Measurements from ENCODE around the gene HNRNPF. TPM values are rescaled to one million over a fixed set of nuclear protein-coding genes. Genes with fewer than 3 reads are reported as not detected.
"Not testable (repeated sequence)": the region's sequence is repeated elsewhere in the genome, so short reads cannot be mapped to it uniquely, and the experiment has no call there.

The HNRNPF gene
- total and polyA plus RNA-seq, 2 of the 4 experiments (the other 2 are of a cell fraction), result 169 to 207 TPM

DNA sequence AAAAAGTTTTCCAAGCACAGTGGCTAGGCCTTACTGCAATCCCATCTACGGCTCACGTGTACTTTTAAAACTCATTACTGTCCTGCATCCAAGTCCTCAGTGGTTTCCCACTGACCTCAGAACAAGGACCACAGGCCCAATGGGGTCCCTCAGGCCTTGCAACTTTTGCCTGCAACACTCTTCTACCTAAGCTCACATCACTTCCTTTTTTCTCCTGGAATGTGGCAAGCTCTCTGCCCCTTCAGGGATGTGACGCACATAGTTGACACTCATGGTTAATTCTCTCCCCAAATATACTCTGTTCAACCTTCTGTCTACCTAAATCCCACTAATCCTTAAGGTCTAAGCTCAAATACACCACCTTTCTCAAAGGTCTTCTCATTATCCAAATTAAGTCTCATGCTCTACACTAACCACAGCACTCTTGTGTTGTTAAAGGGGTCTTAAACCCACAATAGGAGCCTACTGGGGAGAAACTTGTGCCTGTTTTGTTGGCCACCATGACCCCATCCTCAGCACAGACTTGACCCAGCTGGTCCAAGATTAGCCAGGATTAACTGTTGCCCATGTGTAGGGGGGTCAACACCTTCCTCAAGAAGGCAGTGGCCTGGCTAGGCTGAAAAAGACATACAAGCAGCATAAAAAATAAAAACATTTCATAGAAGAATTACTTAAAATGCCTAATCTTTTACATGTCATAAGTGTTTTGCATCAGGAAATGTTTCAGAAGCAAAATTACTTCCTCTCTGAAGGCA lies 15.2 kb downstream of the HNRNPF start:
- dilution Hi-C loops (cut with HindIII; ENCODE audit: low sequenced_read_pairs, unreplicated experiment) (no loop called here), intact Hi-C loops (cut with micrococcal nuclease) (no loop called here), in situ Hi-C loops (cut with MboI; ENCODE audit: low sequenced_read_pairs) (no loop called here)
- H2AK9ac ChIP-seq (replicated peaks; ENCODE audit: low read depth, low read length, poor library complexity), result no peak overlapping the region
- H3K4me3 ChIP-seq (ENCODE audit: insufficient read depth, low read depth, low read length), result no peak overlapping the region
- H4K5ac ChIP-seq (ENCODE audit: low read depth, low read length), result no peak overlapping the region
- peaks cover 81% of the 10 kb centered on the region for H4K20me1 ChIP-seq (ENCODE audit: insufficient read depth, low read length)
- ChIA-PET CTCF (no interaction called here), POLR2A (ENCODE audit: unreplicated experiment) (no interaction called here)
- H3K4me1 ChIP-seq (ENCODE audit: control insufficient read depth, insufficient read depth, low read length), result peaks cover 7% of the 10 kb centered on the region
- H3K9me1 ChIP-seq (ENCODE audit: insufficient read depth, low read length), result peaks cover 7% of the 10 kb centered on the region
- H2BK15ac ChIP-seq (ENCODE audit: low read depth, low read length), result no peak overlapping the region
- no peak overlapping the region for H3K4ac ChIP-seq (ENCODE audit: low read depth, low read length)
- H3K23ac ChIP-seq (ENCODE audit: low read depth, low read length), result 0 out of 2 replicates have a peak overlapping the region, but pooled peaks have one; percentile 38
- H3K18ac ChIP-seq (ENCODE audit: low read depth, low read length), result no peak overlapping the region
- H2AK5ac ChIP-seq (ENCODE audit: low read depth, low read length), result no peak overlapping the region
- H3K4me2 ChIP-seq (ENCODE audit: low read depth, low read length), result no peak overlapping the region
- DNase-seq (no peak), ATAC-seq (ENCODE audit: low read depth) (no peak)
- no TSS peak for BruUV-seq (replicated peaks)
- no peak overlapping the region for H2BK5ac ChIP-seq (ENCODE audit: low read depth, low read length, poor library complexity, severe bottlenecking)
- H3K56ac ChIP-seq (ENCODE audit: extremely low read depth, insufficient read depth, low read length), result no peak overlapping the region
- H3K27me3 ChIP-seq (ENCODE audit: control insufficient read depth, insufficient read depth, low read length), result no peaks in the 10 kb centered on the region
- TF ChIP-seq ELK1 (IDR thresholded peaks at IDR 0.05; ENCODE audit: borderline replicate concordance, low read depth, low read length) (no peak), RAD21 (IDR thresholded peaks at IDR 0.05; ENCODE audit: low read length) (no peak), BHLHE40 (IDR thresholded peaks at IDR 0.05; ENCODE audit: low read depth, low read length) (no peak), CEBPB (IDR thresholded peaks at IDR 0.05; ENCODE audit: low read depth, low read length) (no peak), FOS (IDR thresholded peaks at IDR 0.05; ENCODE audit: low read depth, low read length) (no peak), MXI1 (IDR thresholded peaks at IDR 0.05; ENCODE audit: borderline replicate concordance, low read depth, low read length) (no peak), RFX5 (IDR thresholded peaks at IDR 0.05; ENCODE audit: low read depth, low read length) (no peak)
- H3K9me3 ChIP-seq (ENCODE audit: control insufficient read depth, insufficient read depth, low read length), result no peaks in the 10 kb centered on the region
- H4K8ac ChIP-seq (ENCODE audit: low read depth in 2 of 2, low read length in 2 of 2), result no peak overlapping the region
- H3K14ac ChIP-seq (replicated peaks; ENCODE audit: low read depth, low read length), result no peak overlapping the region
- H3K36me3 ChIP-seq (ENCODE audit: control insufficient read depth, insufficient read depth, low read length), result peaks cover 43% of the 10 kb centered on the region
- H4K91ac ChIP-seq (ENCODE audit: insufficient read depth, low read depth, low read length), result no peak overlapping the region
- no peak overlapping the region for H2BK120ac ChIP-seq (ENCODE audit: low read depth, low read length)
- no peak overlapping the region for H2AFZ ChIP-seq (replicated peaks; ENCODE audit: low read length, poor library complexity)
- H3K27ac ChIP-seq (ENCODE audit: insufficient read depth, low read length), result no peak overlapping the region
- WGBS, 2 experiments (ENCODE audit: extremely low coverage in 2 of 2, insufficient read length in 1 of 2), result 100% methylated on average over 1 of the region's 3 CpGs; no CpG with 5 or more reads in 1 of the 2 experiments
- no peak overlapping the region for H2BK20ac ChIP-seq (ENCODE audit: low read depth, low read length)
- H3K79me1 ChIP-seq (ENCODE audit: low read depth in 1 of 2, low read length in 2 of 2), result peaks cover 22 to 64% of the 10 kb centered on the region in 2 experiments
- H3K9ac ChIP-seq (ENCODE audit: low read depth, low read length), result no peak overlapping the region

- H2AK5ac ChIP-seq (ENCODE audit: low read depth, low read length); in situ Hi-C loops (cut with MboI; ENCODE audit: low sequenced_read_pairs); CTCF ChIA-PET; H4K91ac ChIP-seq (ENCODE audit: insufficient read depth, low read depth, low read length); intact Hi-C loops (cut with micrococcal nuclease); H3K4me2 ChIP-seq (ENCODE audit: low read depth, low read length); H3K9ac ChIP-seq (ENCODE audit: low read depth, low read length); H3K27ac ChIP-seq (ENCODE audit: insufficient read depth, low read length); H4K8ac ChIP-seq (ENCODE audit: low read depth in 2 of 2, low read length in 2 of 2); H3K14ac ChIP-seq (replicated peaks; ENCODE audit: low read depth, low read length); H3K27me3 ChIP-seq (ENCODE audit: control insufficient read depth, insufficient read depth, low read length); POLR2A ChIA-PET (ENCODE audit: unreplicated experiment); H3K4me1 ChIP-seq (ENCODE audit: control insufficient read depth, insufficient read depth, low read length); H4K5ac ChIP-seq (ENCODE audit: low read depth, low read length); H2BK20ac ChIP-seq (ENCODE audit: low read depth, low read length); H2BK5ac ChIP-seq (ENCODE audit: low read depth, low read length, poor library complexity, severe bottlenecking); H3K4ac ChIP-seq (ENCODE audit: low read depth, low read length); dilution Hi-C loops (cut with HindIII; ENCODE audit: low sequenced_read_pairs, unreplicated experiment); H2BK15ac ChIP-seq (ENCODE audit: low read depth, low read length); DNase-seq; H2AK9ac ChIP-seq (replicated peaks; ENCODE audit: low read depth, low read length, poor library complexity); H3K18ac ChIP-seq (ENCODE audit: low read depth, low read length); H3K56ac ChIP-seq (ENCODE audit: extremely low read depth, insufficient read depth, low read length); H2AFZ ChIP-seq (replicated peaks; ENCODE audit: low read length, poor library complexity); H3K9me1 ChIP-seq (ENCODE audit: insufficient read depth, low read length); H2BK120ac ChIP-seq (ENCODE audit: low read depth, low read length); H3K9me3 ChIP-seq (ENCODE audit: control insufficient read depth, insufficient read depth, low read length); H3K4me3 ChIP-seq (ENCODE audit: insufficient read depth, low read depth, low read length); ATAC-seq (ENCODE audit: low read depth); BruUV-seq (replicated peaks): not testable (repeated sequence)
- no CpG with 5 or more reads among the region's 11 CpGs for WGBS, 2 experiments (ENCODE audit: extremely low coverage in 2 of 2, insufficient read length in 1 of 2)
- Histone ChIP-seq H3K23ac (ENCODE audit: low read depth, low read length) (peak overlapping the region; percentile 35; the same call in 1 of the 2 replicates), H3K36me3 (ENCODE audit: control insufficient read depth, insufficient read depth, low read length) (peaks cover 47% of the 10 kb centered on the region), H3K79me1 (ENCODE audit: low read depth in 1 of 2, low read length in 2 of 2) (peaks cover 28 to 67% of the 10 kb centered on the region in 2 experiments), H4K20me1 (ENCODE audit: insufficient read depth, low read length) (peaks cover 81% of the 10 kb centered on the region)
Measured at GRCh38 chr10:43393186-43393585, 15.8 kb downstream of the HNRNPF start.
